ENCODE data around the gene KLHL29. TPM values are rescaled to one million over a fixed set of nuclear protein-coding genes. Genes with fewer than 3 reads are reported as not detected.

Gene KLHL29
- polyA plus RNA-seq, 2 donors: 2.1 to 3.8 TPM

DNA sequence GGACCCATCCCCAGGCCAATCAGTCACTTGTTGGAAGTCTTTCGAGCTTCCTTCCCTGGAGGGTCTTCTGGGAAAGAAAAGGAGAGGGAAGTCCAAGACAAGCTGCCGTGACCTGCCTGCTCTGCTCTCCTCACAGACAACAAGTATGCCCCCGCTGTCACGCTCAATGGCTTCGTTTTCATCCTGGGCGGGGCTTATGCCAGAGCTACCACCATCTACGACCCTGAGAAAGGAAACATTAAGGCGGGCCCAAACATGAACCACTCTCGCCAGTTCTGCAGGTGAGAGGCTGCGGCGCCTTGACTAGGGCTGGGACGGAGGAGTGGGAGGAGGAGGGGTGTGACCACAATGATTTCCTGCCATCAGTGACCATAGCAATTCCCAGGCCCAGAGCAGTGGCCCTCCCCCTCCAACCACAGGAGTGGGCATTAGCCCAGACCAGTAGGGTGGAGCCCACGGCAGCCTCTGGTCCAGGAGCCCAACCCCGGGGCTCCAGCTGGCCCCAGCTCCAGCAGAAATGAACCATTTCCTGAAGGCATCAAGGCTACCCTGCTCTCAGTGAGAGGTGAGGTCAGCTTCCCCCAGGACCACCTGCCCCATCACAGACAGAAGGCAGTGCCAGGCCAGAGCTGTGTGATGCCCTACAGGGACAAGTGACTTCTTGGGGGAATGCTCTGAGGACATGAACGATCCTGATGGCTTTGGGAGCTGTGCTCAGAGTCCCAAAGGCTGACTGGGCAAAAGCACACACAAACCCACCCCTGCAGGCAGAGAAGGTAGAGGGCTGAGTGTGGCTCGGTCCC, 318.8 kb downstream of the KLHL29 start:
- H3K4me1 ChIP-seq (ENCODE audit: control insufficient read depth in 2 of 2, insufficient read depth in 2 of 2, low read length in 1 of 2): peaks cover 0 to 7% of the 10 kb centered on the region in 2 donors
- H3K36me3 ChIP-seq (ENCODE audit: control insufficient read depth in 2 of 2, insufficient read depth in 2 of 2, low read length in 1 of 2): peaks cover 4 to 12% of the 10 kb centered on the region in 2 donors
- 87 to 94% methylated on average over 16 of the region's 16 CpGs for WGBS, 2 donors
- H3K9me3 ChIP-seq (ENCODE audit: control insufficient read depth in 2 of 2, insufficient read depth in 1 of 2, low read depth in 1 of 2, low read length in 1 of 2): peaks cover 0 to 1% of the 10 kb centered on the region in 2 donors
- no peaks in the 10 kb centered on the region for H3K27me3 ChIP-seq (ENCODE audit: control insufficient read depth in 1 of 2, insufficient read depth in 2 of 2, low read length in 2 of 2)
- H3K27ac ChIP-seq (ENCODE audit: low read depth in 2 of 2, low read length in 1 of 2): no peak overlapping the region
- no peak overlapping the region for H3K4me3 ChIP-seq (ENCODE audit: low read depth in 1 of 2, low read length in 2 of 2)

DNA sequence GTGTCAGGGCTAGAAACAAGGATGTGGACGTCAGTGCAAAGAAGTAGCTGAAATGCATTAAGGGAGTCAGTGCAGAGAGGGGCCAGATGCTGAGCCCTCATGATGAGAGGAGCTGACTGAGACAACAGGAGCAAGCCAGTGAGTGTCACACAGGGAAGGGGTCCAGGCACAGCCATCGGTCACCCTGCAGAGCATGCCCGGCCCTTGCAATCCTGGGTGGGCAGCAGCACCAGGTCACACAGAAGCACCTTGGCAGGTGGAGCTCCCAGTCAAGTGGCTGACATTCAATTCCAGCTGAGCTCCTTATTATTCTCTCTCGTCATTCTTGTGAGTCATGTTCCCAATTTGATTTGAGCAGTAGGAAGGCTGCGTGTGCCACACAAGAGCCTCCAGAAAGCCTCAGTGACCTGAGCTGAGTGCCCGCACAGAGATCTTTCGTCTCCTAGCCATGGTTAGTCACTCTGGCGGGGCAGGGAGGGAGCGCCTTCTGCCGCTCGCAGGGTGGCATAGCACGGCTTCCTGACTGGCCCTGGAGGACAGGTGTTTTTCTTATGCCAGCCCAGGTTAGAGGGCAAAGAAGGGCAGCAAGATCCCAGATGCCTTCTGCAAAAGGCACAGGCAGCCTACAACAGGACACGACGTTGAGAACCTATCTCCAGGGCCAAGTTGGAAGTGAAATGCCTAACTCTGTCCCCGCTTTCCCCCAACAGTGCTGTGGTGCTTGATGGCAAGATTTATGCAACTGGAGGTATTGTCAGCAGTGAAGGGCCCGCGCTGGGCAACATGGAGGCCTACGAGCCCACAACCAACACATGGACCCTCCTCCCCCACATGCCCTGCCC, 321.0 kb downstream of the KLHL29 start:
- no peaks in the 10 kb centered on the region for H3K27me3 ChIP-seq (ENCODE audit: control insufficient read depth in 1 of 2, insufficient read depth in 2 of 2, low read length in 2 of 2)

DNA sequence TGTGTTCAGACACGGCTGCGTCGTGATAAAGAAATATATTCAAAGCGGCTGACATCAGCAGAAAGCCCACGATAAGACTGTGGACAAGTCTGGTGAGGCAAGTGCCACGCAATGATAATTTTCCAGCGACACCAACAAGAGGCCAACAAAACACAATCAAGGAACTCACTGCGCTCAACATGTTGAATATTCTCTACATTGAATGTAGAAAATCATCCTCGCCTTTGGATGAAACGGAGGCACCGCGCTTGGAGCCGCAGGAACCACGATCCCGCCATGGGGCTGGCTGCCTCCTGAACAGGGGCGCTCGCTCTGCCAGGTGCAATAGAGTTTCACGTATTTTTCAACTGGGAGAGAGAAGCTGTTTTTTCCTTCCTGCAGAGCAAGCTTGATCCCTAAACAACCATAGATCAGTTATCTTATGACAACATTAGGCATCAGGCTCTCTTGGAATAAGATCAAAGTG, 321.7 kb downstream of the KLHL29 start:
- H3K4me3 ChIP-seq (ENCODE audit: low read depth in 1 of 2, low read length in 2 of 2): no peak overlapping the region
- no peaks in the 10 kb centered on the region for H3K27me3 ChIP-seq (ENCODE audit: control insufficient read depth in 1 of 2, insufficient read depth in 2 of 2, low read length in 2 of 2)
- H3K27ac ChIP-seq (ENCODE audit: low read depth in 2 of 2, low read length in 1 of 2): no peak overlapping the region
- WGBS, 2 donors: 96% methylated on average over 18 of the region's 18 CpGs
- peaks cover 0 to 10% of the 10 kb centered on the region in 2 donors for H3K36me3 ChIP-seq (ENCODE audit: control insufficient read depth in 2 of 2, insufficient read depth in 2 of 2, low read length in 1 of 2)
- no peaks in the 10 kb centered on the region for H3K9me3 ChIP-seq (ENCODE audit: control insufficient read depth in 2 of 2, insufficient read depth in 1 of 2, low read depth in 1 of 2, low read length in 1 of 2)
- H3K4me1 ChIP-seq (ENCODE audit: control insufficient read depth in 2 of 2, insufficient read depth in 2 of 2, low read length in 1 of 2): no peaks in the 10 kb centered on the region

More for the DNA sequence above, 321.0 kb downstream of the KLHL29 start:
- peaks cover 0 to 10% of the 10 kb centered on the region in 2 donors for H3K36me3 ChIP-seq (ENCODE audit: control insufficient read depth in 2 of 2, insufficient read depth in 2 of 2, low read length in 1 of 2)
- H3K9me3 ChIP-seq (ENCODE audit: control insufficient read depth in 2 of 2, insufficient read depth in 1 of 2, low read depth in 1 of 2, low read length in 1 of 2): no peaks in the 10 kb centered on the region
- H3K4me1 ChIP-seq (ENCODE audit: control insufficient read depth in 2 of 2, insufficient read depth in 2 of 2, low read length in 1 of 2): no peaks in the 10 kb centered on the region
- H3K4me3 ChIP-seq (ENCODE audit: low read depth in 1 of 2, low read length in 2 of 2): no peak overlapping the region
- no peak overlapping the region for H3K27ac ChIP-seq (ENCODE audit: low read depth in 2 of 2, low read length in 1 of 2)
- WGBS, 2 donors: 93% methylated on average over 18 of the region's 18 CpGs

DNA sequence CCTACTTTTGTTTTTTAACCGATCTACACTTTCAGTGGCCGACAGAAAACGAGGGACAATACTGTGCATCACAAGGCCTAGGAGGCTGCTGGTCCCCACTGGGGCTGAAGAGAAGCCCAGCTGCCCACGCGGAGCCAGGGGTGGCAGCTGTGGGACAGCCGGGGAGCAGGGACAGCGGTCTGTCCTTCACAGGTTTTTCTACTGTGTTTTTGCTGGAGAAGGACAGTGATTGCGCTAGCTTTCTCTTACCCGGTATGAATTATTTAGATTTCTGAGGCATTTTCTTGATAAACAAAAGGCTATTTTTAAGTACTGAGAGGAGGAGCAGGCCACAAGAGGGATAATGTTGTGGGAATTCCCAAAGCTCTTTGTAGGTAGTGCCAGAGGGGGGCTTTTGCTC, 322.1 kb downstream of the KLHL29 start:
- Histone ChIP-seq H3K4me3 (ENCODE audit: low read depth in 1 of 2, low read length in 2 of 2) (no peak overlapping the region), H3K27ac (ENCODE audit: low read depth in 2 of 2, low read length in 1 of 2) (no peak overlapping the region), H3K36me3 (ENCODE audit: control insufficient read depth in 2 of 2, insufficient read depth in 2 of 2, low read length in 1 of 2) (peaks cover 0 to 10% of the 10 kb centered on the region in 2 donors), H3K9me3 (ENCODE audit: control insufficient read depth in 2 of 2, insufficient read depth in 1 of 2, low read depth in 1 of 2, low read length in 1 of 2) (no peaks in the 10 kb centered on the region), H3K27me3 (ENCODE audit: control insufficient read depth in 1 of 2, insufficient read depth in 2 of 2, low read length in 2 of 2) (no peaks in the 10 kb centered on the region), H3K4me1 (ENCODE audit: control insufficient read depth in 2 of 2, insufficient read depth in 2 of 2, low read length in 1 of 2) (no peaks in the 10 kb centered on the region)
- WGBS, 2 donors: 75 to 78% methylated on average over 9 of the region's 9 CpGs

DNA sequence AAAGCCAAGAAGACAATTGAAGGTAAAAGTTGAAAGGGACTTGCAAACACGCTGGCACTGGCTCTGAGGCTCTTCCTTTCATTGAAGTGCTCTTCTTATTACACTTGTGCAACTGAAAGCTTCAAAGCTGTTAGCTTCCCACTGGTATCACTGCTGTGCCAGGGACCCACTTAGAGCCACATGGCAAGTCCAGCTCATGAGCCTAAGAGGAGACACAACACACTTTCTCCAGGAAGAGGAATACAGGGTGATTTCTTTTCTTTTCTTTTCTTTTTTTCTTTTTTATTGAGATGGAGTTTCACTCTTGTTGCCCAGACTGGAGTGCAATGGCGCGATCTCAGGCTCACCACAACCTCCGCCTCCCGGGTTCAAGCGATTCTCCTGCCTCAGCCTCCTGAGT, 323.8 kb downstream of the KLHL29 start:
- Histone ChIP-seq H3K4me1 (ENCODE audit: control insufficient read depth in 2 of 2, insufficient read depth in 2 of 2, low read length in 1 of 2) (no peaks in the 10 kb centered on the region), H3K9me3 (ENCODE audit: control insufficient read depth in 2 of 2, insufficient read depth in 1 of 2, low read depth in 1 of 2, low read length in 1 of 2) (no peaks in the 10 kb centered on the region), H3K27ac (ENCODE audit: low read depth in 2 of 2, low read length in 1 of 2) (no peak overlapping the region), H3K27me3 (ENCODE audit: control insufficient read depth in 1 of 2, insufficient read depth in 2 of 2, low read length in 2 of 2) (no peaks in the 10 kb centered on the region), H3K36me3 (ENCODE audit: control insufficient read depth in 2 of 2, insufficient read depth in 2 of 2, low read length in 1 of 2) (peaks cover 0 to 6% of the 10 kb centered on the region in 2 donors), H3K4me3 (ENCODE audit: low read depth in 1 of 2, low read length in 2 of 2) (no peak overlapping the region)
- WGBS, 2 donors: 92 to 96% methylated on average over 6 of the region's 6 CpGs

DNA sequence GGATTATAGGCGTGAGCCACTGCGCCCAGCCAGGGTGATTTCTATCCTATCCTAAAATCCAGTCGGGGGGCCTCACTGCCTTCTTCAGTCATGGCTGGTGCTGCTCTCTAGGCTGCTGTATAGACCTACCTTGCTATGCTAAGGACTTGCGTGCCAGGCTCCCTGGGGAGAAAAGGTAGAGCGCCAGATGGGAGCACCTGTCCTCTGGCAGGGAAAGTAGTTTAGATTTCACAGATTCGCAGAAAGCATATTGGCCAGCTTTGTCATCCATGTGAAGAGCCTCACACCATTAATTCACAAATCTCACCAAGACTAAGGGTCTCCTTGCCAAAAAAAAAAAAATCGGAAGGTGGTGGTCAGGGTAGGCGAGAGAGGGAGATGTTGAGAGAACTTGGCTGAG, 324.3 kb downstream of the KLHL29 start:
- 96% methylated on average over 8 of the region's 8 CpGs for WGBS, 2 donors
- no peak overlapping the region for H3K4me3 ChIP-seq (ENCODE audit: low read depth in 1 of 2, low read length in 2 of 2)
- no peaks in the 10 kb centered on the region for H3K9me3 ChIP-seq (ENCODE audit: control insufficient read depth in 2 of 2, insufficient read depth in 1 of 2, low read depth in 1 of 2, low read length in 1 of 2)
- H3K36me3 ChIP-seq (ENCODE audit: control insufficient read depth in 2 of 2, insufficient read depth in 2 of 2, low read length in 1 of 2): peaks cover 0 to 4% of the 10 kb centered on the region in 2 donors
- H3K27ac ChIP-seq (ENCODE audit: low read depth in 2 of 2, low read length in 1 of 2): no peak overlapping the region
- H3K27me3 ChIP-seq (ENCODE audit: control insufficient read depth in 1 of 2, insufficient read depth in 2 of 2, low read length in 2 of 2): no peaks in the 10 kb centered on the region
- H3K4me1 ChIP-seq (ENCODE audit: control insufficient read depth in 2 of 2, insufficient read depth in 2 of 2, low read length in 1 of 2): no peaks in the 10 kb centered on the region

DNA sequence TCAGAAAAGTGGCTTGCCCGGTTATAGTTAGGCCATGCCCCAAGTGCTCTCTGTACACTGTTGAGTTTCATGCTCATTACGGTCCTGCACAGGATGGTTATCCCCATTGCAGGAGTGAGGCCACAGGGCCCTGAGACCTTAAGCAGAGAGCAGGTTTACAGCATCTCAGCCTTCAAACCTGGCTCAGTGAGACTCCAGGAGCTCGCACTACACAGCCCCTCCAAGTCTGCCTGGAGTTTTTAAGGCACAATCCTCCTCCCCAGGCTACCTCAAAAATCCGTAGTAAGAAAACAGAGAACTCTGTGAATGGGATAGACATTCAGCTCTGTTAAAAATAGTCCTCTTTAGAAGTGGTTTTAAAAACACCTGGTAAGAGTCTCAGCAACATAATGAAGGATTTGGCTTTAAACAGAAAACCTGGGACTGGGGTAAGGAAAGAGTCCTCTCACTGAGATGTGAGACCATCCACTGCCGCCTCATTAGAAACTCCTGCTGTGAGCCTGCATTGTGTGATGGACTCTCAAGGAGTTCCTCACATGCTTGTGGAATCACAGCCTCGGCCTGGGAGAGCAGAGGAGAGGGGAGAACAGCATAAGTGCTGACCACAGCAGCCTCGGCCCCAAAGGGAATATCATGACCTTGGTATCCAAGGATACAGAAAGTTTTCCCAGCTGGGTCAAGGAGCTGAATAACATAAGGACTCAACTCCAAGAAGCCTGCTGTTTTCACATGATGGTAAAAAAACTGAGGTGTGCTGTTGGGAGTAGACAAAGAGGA, 327.2 kb downstream of the KLHL29 start:
- no peak overlapping the region for H3K27ac ChIP-seq (ENCODE audit: low read depth in 2 of 2, low read length in 1 of 2)
- H3K9me3 ChIP-seq (ENCODE audit: control insufficient read depth in 2 of 2, insufficient read depth in 1 of 2, low read depth in 1 of 2, low read length in 1 of 2): no peaks in the 10 kb centered on the region
- no peak overlapping the region for H3K4me3 ChIP-seq (ENCODE audit: low read depth in 1 of 2, low read length in 2 of 2)
- H3K36me3 ChIP-seq (ENCODE audit: control insufficient read depth in 2 of 2, insufficient read depth in 2 of 2, low read length in 1 of 2): peaks cover 0 to 5% of the 10 kb centered on the region in 2 donors
- 80 to 84% methylated on average over 7 of the region's 7 CpGs for WGBS, 2 donors
- H3K4me1 ChIP-seq (ENCODE audit: control insufficient read depth in 2 of 2, insufficient read depth in 2 of 2, low read length in 1 of 2): no peaks in the 10 kb centered on the region
- no peaks in the 10 kb centered on the region for H3K27me3 ChIP-seq (ENCODE audit: control insufficient read depth in 1 of 2, insufficient read depth in 2 of 2, low read length in 2 of 2)

DNA sequence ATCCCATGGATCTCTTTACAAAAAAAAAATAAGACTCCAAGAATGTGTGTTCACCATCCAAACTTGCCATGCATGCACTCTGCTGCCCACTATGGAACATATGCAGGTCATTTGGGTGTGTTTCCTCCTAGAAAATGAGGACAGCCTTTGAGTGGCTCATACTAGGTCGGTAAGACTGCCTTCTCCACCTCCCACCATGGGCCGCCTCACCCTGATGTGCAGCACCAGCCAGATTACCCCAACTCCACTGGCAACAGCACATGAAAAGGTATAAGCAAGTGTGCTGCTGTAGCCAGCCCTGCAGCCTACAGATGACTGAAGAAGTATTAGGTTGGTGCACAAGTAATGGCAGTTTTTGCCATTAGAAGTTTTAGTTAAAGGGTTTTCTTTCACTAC, 327.8 kb downstream of the KLHL29 start:
- Histone ChIP-seq H3K4me3 (ENCODE audit: low read depth in 1 of 2, low read length in 2 of 2) (no peak overlapping the region), H3K36me3 (ENCODE audit: control insufficient read depth in 2 of 2, insufficient read depth in 2 of 2, low read length in 1 of 2) (peaks cover 0 to 5% of the 10 kb centered on the region in 2 donors), H3K27ac (ENCODE audit: low read depth in 2 of 2, low read length in 1 of 2) (no peak overlapping the region), H3K4me1 (ENCODE audit: control insufficient read depth in 2 of 2, insufficient read depth in 2 of 2, low read length in 1 of 2) (no peaks in the 10 kb centered on the region), H3K9me3 (ENCODE audit: control insufficient read depth in 2 of 2, insufficient read depth in 1 of 2, low read depth in 1 of 2, low read length in 1 of 2) (no peaks in the 10 kb centered on the region), H3K27me3 (ENCODE audit: control insufficient read depth in 1 of 2, insufficient read depth in 2 of 2, low read length in 2 of 2) (no peaks in the 10 kb centered on the region)
- 75 to 80% methylated on average over 2 of the region's 2 CpGs for WGBS, 2 donors

DNA sequence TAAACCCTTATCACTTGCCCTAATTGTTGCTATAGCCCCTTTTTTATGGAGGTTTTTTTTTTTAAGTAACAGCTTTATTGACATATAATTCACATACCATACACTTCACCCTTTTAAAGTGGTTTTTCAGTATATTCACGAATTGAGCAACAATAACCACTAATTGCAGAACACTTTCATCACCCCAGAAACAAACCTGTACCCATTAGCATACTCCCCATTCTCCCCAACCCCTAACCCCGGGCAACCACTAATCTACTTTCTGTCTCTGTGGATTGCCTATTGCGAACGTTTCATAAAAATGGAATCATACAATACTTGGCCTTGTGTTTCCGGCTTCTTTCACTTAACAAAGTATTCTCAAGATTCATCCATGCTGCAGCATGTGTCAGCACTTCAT, 328.4 kb downstream of the KLHL29 start:
- Histone ChIP-seq H3K4me3 (ENCODE audit: low read depth in 1 of 2, low read length in 2 of 2) (no peak overlapping the region), H3K4me1 (ENCODE audit: control insufficient read depth in 2 of 2, insufficient read depth in 2 of 2, low read length in 1 of 2) (no peaks in the 10 kb centered on the region), H3K36me3 (ENCODE audit: control insufficient read depth in 2 of 2, insufficient read depth in 2 of 2, low read length in 1 of 2) (peaks cover 0 to 5% of the 10 kb centered on the region in 2 donors), H3K9me3 (ENCODE audit: control insufficient read depth in 2 of 2, insufficient read depth in 1 of 2, low read depth in 1 of 2, low read length in 1 of 2) (no peaks in the 10 kb centered on the region), H3K27ac (ENCODE audit: low read depth in 2 of 2, low read length in 1 of 2) (no peak overlapping the region), H3K27me3 (ENCODE audit: control insufficient read depth in 1 of 2, insufficient read depth in 2 of 2, low read length in 2 of 2) (no peaks in the 10 kb centered on the region)
- WGBS, 2 donors: 82 to 93% methylated on average over 5 of the region's 5 CpGs
